CD4-positive, alpha-beta T cell treated with Interferon gamma for 1 hour (primary cell): Measurements from ENCODE around the gene NR2F2.

Source experiments
- DNase-seq: peaks from one replicate; pipeline ENCODE4 v3.0.0-alpha.2; 2020

Gene NR2F2

DNA sequence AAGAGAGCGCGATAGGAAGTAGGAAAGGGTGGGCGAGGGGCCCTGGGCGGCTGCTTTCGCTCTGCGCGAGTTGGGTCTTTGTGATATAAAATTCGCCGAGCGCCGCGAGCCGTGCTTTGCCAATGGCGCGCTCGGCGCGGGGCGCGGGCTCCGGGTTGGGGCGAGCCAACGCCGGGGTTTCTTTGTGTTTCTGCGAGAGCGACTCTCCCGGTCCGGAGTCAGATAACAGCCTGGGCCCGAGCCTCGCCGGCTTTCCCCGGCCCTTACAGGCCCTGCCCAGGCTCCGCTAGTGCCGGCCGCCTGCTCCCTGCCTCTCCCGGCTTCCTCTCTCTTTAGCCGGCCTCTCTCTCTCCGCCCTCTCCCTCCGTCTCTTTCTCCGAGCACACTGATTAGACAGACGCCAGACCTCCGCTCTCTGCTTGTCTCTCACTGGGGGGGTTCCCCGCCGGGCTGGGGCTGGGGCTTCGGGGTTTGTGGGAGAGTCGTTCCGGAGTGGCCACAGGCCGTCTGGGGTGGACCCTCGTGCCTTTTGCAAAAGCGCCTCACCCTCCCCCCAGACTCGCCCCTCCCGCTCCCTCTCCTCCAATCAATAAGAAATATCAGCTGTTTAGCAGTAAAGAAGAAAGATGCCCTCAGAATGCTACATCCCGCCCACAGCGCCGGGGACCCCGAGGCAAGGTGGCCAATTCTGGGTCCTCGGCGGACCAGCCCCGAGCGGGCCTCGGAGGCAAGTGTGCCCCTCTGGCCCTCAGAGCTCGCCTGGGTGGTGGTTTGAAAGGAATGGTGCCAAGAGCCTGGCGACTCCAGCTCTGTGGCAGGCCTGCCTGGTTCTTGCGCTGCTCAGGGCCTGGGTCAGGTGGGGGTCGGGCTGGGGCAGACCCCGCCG is 2.9 kb downstream of the NR2F2 start:
- DNase-seq: no peak

DNA sequence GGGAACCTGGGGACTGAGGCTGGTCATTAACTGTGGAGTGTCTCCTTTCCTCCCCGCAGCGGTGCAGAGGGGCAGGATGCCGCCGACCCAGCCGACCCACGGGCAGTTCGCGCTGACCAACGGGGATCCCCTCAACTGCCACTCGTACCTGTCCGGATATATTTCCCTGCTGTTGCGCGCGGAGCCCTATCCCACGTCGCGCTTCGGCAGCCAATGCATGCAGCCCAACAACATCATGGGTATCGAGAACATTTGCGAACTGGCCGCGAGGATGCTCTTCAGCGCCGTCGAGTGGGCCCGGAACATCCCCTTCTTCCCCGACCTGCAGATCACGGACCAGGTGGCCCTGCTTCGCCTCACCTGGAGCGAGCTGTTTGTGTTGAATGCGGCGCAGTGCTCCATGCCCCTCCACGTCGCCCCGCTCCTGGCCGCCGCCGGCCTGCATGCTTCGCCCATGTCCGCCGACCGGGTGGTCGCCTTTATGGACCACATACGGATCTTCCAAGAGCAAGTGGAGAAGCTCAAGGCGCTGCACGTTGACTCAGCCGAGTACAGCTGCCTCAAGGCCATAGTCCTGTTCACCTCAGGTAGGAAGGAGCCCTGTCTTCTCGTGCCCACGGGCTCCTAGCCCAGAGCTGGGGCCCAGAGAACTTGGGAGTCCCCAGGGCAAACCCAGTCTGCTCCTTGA is 3.7 kb downstream of the NR2F2 start:
- no peak for DNase-seq

DNA sequence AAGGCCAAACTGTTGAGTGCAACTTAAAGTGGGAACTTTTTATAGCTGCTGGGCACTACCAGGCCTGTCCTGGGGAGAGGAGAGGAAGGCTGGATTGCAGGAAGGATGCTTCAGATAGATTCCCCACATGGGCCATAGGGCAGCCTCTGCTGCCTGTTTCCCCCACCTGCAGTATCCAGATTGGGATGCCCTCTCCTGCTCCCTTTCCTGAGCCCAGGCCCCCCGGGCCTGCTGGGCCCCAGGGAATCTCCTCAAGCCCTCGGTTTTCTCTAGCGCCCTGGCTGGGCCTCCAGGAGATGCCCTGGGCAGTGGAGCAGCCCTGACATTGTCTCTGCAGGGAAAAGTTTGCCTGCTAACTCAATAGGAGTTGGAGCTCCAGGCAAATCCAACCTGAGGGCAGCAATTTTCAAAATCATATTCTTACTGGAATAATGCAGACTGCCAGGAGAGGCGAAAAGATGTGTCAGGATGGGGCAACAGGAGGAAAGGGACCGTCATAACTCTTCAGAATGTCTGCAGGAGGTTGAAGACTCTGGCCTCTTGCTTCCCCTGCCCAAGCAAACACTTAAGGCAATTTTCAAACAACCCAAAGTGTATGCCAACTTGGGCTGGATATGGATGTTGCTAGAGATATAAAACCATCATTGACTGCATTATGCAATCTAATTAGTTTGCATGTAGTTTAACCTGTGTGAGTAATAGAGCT is 4.4 kb downstream of the NR2F2 start:
- DNase-seq: no peak

DNA sequence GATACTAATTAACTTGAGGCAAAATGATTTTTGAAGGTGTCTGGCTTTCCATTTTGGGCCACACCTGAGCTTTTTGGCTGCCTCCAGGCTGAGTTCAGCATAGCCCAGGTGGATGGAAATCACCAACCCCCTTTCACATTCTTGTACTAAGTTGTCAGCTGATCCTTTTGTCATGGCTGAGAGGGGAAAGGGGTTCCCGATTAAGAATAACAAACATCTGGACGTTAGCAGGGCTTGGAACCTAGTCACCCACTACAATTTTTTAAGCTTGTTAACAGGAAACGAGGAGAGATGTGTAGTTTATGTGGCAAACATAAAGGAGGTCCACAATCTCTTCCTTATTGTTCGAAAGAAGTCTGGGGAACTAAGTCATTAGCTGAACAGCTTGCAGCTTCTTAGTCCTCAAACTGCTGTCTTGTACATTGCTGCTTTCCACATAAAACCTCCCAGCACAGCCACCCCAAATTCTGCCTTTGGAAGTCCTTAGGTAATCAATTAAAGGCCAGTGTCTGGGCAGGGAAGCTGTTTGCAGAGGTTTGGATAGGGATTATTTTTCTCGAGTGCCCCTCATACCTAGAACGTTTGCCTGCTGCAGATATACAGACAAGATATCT is 5.0 kb downstream of the NR2F2 start:
- no peak for DNase-seq

DNA sequence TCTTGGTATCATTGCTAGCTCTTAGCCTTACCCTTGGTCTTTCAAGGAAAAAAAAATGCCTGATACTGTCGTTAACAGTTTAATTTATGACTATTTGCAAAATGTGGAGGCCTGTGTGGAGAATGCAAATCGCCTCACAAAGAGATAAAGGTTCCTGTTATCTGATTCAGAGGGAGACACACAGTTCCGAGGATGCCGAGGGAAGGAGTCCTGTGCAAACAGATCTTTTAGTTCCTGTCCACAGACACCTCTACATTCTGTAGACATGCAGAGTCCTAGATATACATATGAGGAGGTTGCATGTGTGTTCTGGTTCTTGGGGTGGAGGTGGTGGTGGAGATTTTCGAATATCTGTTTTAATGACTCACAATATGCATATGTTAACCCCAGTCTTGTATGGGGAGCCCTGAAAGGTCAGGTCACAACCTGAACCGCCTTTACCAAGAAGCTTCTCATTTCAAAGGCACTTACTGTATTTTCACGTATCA is 5.7 kb downstream of the NR2F2 start:
- DNase-seq: no peak

DNA sequence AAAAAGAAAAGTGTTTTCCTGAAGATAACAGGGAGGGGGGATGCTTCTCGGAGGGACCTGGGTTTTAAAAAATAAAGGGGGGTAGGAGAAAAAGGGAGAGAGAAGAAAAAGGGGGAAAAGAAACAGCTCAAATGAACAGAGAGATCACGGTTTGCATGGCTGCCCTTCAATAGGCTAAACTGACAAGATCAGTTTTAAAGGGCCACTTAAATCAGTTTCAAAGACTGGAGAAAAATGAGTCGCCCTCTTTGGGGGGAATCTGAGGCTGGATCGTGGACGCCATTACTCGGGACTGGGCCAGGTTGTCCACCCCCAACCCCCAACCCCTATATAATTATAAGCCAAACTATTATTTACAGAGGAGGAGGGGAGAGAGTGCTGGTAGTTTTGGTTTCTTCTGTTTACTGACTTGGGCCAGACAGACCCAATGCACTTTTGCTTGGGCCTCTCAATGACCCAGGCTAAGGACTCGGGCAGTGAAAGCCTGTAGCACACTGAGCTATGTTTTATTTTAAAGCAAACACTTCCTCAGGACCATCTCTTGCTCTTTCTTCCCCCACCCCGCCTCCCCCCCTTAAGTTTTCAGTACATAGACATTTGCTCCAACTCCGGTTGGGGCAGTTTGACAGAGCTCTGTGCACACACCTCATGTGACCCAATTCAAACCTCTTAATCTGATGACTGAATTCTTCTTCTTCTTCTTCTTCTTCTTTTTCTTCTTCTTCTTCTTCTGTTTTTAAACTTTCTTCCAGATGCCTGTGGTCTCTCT is 6.3 kb downstream of the NR2F2 start:
- no peak for DNase-seq

DNA sequence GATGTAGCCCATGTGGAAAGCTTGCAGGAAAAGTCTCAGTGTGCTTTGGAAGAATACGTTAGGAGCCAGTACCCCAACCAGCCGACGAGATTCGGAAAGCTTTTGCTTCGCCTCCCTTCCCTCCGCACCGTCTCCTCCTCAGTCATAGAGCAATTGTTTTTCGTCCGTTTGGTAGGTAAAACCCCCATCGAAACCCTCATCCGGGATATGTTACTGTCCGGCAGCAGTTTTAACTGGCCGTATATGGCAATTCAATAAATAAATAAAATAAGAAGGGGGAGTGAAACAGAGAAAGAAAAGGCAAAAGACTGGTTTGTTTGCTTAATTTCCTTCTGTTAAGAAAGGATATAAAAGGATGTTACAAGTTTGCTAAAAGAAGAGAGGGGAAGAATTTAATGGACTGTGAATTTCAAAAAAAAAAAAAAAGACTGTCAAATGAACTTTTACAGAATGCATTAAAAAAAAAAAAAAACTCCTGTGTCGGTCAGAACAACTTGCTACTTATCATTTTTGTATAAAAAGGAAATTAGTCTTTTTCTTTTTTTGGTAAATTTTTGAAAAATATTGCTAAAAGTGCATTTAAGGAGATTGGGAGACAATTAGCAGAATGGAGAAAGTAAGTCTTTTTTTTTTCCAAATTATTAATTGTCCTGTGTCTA is 7.0 kb downstream of the NR2F2 start:
- DNase-seq: no peak

DNA sequence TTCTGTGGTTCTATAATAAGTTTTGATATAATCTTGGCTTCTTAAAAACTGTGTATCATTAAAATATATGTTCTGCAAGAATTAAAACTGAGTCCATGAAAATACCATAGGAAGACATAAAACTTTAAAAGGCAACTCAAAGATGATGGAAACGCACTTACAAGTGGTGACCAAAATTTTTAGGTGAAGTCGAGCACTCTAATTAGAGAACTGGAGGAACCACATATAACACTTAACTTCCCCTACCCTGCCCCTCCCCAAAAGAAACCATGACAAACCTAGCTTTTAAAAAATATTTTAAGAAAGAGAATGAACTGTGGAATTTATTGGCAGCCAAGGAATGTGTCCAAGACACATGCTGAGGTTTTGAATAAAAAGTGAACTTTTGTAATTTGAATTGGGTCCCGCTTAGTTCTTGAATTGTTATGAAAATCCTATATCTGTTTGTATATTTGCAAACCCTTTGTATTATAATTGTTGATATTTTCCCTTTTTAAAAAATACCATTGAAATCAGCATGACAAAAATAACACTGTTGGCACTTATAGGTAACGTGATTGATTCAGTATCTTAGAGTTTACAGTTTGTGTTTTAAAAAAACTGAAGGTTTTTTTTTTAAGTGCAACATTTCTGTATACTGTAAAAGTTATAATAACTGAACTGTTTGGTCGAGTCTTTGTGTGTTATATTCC is 7.7 kb downstream of the NR2F2 start:
- no peak for DNase-seq

DNA sequence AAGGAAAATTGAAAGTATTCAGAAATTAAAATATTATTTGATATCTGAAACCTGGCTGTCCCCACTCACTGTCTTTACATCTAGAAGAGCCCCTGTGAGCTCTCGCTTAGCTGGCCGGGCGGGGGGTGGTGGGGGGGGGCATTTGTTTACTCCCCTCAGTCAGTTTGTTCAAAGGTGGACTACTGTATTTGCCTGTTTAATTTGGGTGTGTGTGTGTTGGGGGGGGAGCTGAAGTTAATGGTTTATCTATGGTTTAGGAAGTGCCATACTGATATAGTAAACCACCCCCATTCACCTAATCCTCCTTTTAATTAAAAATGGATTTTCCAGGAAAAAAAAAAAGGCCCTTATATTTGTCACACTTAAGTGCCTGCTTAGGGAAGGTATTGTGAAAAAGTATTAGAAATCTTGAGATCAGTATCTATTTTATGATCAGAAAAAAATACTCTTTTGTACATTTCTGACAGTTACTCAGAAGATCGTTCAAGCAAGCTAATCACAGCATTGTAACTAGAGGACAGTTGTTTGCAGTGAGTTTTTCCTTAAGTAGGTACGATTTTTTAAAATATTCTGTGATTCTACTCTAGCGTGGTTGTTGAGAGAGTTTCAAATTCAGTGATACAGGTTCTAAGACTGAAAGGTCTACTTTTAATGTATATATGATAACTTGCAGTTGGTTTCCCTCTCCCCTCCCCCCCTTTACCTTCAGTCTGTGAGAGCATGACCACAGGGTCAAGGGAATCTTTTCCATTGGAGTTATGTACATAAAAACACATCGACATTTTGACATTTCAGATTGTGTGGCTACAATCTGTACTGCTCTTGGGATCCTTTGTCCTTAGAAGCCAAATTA is 8.5 kb downstream of the NR2F2 start:
- no peak for DNase-seq

DNA sequence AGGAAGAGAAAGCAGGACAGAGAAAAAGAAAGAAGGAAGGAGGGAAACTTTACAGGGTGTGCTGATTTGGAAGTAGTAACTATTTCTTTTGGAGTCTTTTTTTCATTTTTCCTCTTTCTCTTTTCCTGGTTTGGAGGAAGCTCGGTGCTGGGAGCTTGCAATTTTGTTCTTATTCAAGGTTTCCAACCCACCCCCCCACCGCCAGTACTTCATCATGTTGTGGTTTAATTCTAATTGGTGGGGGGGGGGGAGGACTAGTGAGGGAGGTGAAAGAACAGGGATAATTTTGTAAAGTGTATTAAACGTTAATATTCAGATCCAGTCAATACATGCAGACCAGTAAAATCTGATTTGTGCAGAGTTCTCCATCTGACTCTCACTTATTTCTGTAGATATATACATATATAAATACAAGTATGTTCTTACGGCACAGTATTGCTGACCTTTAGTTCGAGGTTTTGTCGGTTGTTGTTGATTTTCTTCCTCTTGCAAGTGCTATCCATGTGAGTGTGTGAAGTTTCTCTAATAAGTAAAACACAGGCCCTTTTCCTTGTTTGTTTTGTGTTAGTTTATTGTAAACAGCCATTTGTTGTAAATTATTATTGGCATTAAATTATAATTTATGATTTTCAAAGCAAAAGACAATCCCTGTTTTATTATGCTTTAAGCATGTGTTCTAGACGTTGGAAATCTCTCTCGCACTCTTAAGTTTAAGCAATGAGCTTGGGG is 9.3 kb downstream of the NR2F2 start:
- no peak for DNase-seq

DNA sequence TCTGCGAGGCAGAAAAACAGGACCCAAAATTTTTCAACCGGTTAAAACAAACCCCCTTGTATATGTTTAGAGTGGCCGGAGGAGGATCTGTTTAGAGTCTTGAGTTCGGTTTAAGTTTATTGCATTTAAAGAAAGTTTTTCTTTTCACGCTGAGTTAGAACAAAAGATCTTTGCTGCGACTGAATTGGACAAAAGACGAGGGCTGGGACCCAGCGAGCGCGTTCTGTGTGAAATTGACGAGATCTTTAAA is 9.8 kb downstream of the NR2F2 start:
- DNase-seq: no peak

DNA sequence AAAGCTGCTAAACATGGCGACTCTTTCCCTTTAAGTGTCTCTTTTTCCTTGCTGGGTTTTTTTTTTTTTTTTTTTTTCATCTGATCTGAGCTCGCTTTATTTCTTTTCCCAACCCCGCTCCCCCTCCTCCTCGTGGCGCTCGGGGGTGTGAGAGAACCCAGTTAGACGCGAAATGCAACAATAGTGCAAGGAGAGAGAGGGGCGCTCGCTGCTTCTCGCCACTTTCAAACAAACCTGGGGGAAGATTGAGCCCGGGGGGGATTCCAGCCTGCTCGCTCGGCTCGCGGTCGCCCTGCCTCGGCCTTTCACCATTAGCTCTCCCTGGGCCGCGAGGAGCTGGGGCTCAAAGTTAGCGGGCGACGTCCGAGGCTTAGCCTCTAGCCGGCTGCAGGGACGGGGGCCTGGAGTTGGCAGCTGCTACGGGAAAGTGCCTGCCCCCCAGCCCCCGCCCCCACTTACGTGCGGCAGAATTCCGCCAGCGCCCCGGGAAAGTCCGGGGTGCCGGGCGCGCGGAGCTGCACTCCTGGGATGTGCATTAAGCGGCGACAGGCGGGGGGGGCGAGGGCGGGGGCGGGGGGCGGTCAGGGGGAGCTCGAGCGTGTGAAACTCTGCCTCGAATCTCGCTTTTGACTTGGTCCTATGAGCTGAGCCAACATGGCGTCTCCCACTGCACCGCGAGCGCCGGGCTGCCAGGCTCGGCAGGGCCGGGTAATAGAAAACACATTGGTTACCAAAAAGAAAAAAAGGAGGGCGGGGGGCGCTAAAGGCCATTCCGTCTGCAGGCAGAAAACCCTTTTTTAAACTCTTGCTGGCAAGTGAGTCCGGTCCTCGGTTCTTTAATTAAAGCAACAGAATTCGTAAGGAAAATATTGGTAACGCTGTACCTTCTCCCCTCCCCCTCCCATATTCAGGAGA is 10.4 kb downstream of the NR2F2 start:
- DNase-seq: no peak

DNA sequence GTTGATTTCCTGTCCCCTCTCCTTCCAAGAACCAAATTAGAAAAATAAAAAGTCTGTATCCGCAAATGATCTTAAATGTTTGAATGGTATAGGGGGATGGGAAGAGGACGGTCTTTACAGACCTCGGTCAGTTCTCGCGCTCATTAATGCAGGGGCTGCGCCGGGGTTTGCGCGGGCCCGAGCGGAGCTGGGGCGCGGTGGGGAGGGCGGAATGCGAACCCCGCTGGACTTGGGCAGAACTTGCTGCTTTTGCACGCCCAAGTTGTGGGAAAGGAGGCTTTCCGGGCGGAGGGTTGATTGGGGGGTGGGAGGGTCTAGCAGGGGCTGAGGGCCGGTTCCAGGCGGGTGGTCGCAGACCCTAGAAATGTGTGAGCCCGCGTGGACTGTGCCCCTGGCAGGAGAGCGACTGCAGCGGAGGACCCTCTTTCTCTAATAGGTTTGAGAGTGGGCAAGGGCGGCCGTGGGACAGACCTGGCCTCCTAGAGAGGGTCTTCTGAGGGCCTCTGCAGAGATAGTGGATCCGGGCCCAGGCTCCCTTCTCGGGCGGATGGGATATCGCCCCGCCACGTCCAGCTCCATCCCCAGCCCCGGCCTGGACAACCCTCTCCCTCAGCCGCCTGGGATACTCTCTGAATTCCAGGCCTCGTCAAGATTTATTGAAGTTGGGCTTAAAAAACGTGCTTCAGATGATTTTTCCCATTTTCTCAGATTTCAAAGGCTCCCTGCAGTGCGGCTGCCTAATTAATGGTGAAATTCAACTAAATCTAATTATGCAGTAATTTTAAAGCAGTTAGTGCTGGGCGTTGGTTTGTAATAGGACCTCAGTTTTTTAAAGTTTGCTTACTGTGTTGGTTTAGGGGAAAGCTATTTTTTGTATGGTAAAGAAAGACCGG is 11.3 kb downstream of the NR2F2 start:
- no peak for DNase-seq

DNA sequence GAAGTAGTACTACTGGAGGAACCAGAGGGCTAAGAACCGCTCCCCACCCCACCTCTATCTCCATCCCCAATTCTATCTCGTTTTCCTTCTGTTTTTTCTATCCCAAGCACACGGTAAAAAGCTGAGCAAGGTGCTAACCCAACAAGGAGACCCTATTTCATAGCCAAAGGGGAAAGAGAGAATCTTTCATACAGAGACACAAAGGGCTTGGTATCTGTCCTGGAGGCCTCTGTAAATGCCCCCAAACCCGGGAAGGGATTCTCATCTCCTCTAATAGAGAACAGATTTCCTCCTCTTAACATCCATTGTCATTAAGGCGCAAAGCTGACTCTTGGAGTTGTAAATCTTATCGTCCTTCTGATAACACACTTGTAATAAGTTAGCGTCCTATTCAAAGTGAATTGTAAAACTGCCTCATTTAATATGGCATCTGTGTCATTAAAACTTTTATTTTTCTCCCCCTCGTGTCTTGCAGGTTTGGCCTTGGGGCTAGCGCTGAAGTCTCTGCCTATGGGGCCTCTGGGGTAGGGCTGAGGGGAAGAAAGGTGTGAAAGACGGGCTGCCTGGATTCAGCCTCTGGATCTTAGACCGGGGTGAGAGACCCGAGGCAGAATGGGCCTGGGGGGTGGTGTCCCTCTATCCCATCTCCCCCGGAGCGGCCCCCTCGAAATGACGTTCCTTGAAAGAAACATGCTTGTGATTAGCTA is 12.1 kb downstream of the NR2F2 start:
- no peak for DNase-seq

DNA sequence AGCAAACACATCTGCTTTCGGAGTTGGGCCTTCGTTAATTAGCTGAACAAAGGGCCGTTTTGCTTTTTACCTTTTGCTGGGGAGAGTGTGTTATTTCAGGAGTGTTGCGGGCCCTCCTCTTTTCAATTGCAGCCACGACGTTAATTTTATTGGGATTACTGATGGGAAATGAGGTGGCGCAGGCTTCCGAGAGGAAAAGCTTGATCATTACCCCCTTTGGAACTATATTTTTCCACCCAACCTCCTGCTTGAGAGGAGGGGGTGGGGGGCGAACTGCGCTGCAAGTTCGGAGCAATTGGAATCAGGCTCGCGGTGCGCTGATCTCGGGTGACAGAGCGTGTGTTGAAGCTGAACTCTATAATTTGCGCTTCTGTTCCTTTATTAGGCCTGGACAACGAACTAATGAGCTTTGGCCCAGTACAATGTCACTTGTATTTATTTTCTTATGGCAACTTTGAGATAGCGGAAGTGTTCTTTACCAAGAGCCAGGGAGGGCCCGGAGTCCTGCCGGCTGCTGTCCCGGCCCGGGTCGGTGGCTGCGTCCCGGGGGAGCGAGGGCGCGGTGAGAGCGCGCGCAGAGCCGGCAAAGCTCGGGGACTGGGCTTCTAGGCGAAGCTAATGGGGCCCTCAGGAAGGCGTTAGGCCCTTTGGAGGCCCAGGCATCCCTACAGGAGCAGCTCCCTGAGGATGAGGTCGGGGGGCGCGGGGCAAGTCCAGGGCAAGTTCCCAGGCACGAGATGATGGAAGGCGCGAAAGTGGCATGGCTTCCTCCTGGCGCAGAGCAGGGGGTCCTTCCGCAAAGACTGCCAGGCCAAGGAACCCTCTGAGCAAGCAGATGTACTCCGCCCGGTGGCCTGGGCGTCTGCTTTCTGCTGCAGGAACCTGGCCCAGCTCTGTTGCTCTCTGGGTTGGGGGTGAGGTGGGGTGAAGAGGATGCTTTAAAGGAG is 12.9 kb downstream of the NR2F2 start:
- no peak for DNase-seq
